ENCODE measurements around the gene SMAP2. TPM values are rescaled to one million over a fixed set of nuclear protein-coding genes. Genes with fewer than 3 reads are reported as not detected.

Gene SMAP2
- polyA plus RNA-seq, 2 of the 4 experiments (the other 2 are of a cell fraction), result 6.4 to 7.7 TPM

- no peak for TF ChIP-seq CHD2 (IDR thresholded peaks at IDR 0.05; ENCODE audit: low read length, partially characterized antibody)
- no peak for TF ChIP-seq JUN (IDR thresholded peaks at IDR 0.05)
- no peak for TF ChIP-seq ESRRA (IDR thresholded peaks at IDR 0.05; ENCODE audit: borderline replicate concordance, low read length)
- TF ChIP-seq, protein P1, sequence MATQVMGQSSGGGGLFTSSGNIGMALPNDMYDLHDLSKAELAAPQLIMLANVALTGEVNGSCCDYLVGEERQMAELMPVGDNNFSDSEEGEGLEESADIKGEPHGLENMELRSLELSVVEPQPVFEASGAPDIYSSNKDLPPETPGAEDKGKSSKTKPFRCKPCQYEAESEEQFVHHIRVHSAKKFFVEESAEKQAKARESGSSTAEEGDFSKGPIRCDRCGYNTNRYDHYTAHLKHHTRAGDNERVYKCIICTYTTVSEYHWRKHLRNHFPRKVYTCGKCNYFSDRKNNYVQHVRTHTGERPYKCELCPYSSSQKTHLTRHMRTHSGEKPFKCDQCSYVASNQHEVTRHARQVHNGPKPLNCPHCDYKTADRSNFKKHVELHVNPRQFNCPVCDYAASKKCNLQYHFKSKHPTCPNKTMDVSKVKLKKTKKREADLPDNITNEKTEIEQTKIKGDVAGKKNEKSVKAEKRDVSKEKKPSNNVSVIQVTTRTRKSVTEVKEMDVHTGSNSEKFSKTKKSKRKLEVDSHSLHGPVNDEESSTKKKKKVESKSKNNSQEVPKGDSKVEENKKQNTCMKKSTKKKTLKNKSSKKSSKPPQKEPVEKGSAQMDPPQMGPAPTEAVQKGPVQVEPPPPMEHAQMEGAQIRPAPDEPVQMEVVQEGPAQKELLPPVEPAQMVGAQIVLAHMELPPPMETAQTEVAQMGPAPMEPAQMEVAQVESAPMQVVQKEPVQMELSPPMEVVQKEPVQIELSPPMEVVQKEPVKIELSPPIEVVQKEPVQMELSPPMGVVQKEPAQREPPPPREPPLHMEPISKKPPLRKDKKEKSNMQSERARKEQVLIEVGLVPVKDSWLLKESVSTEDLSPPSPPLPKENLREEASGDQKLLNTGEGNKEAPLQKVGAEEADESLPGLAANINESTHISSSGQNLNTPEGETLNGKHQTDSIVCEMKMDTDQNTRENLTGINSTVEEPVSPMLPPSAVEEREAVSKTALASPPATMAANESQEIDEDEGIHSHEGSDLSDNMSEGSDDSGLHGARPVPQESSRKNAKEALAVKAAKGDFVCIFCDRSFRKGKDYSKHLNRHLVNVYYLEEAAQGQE (IDR thresholded peaks at IDR 0.05), result no peak
- no peak for TF ChIP-seq MYC (IDR thresholded peaks at IDR 0.05; ENCODE audit: borderline replicate concordance, low read length)
- no peak for TF ChIP-seq PHF8 (IDR thresholded peaks at IDR 0.05; ENCODE audit: borderline replicate concordance, low read depth)
- no peak for TF ChIP-seq KDM1A (IDR thresholded peaks at IDR 0.05; ENCODE audit: low read depth)
Measured at GRCh38 chr1:40393173-40393572, 19.6 kb downstream of the SMAP2 start (continued).

- 90% methylated on average over 3 of the region's 3 CpGs for WGBS (ENCODE audit: missing lambda C conversion rate)
- no peak for FAIRE-seq
- no peak for DNase-seq (ENCODE audit: low read depth in 1 of 2, low spot score in 1 of 2)
- POLR2A ChIA-PET, result no interaction called here
- TF ChIP-seq TFCP2L1 (CRISPR knock-in tag; IDR thresholded peaks at IDR 0.05), result no peak
- TF ChIP-seq CBX8 (IDR thresholded peaks at IDR 0.05), result no peak
- no peak for TF ChIP-seq CTCF (IDR thresholded peaks at IDR 0.05)
- TF ChIP-seq HEYL (CRISPR knock-in tag; IDR thresholded peaks at IDR 0.05), result no peak
- TF ChIP-seq CEBPB (IDR thresholded peaks at IDR 0.05), result no peak
- no peak for TF ChIP-seq RFX5 (IDR thresholded peaks at IDR 0.05)
- no peak for TF ChIP-seq CHD4 (IDR thresholded peaks at IDR 0.05; ENCODE audit: borderline replicate concordance)
- TF ChIP-seq EHMT2 (IDR thresholded peaks at IDR 0.05; ENCODE audit: low read depth), result no peak
- TF ChIP-seq RNF2 (IDR thresholded peaks at IDR 0.05; ENCODE audit: borderline replicate concordance, low read depth), result no peak
- no peak for TF ChIP-seq SREBF2 (IDR thresholded peaks at IDR 0.05)
- TF ChIP-seq RCOR1 (IDR thresholded peaks at IDR 0.05; ENCODE audit: low read depth, low read length), result no peak
- TF ChIP-seq MAX (IDR thresholded peaks at IDR 0.05), result no peak
- no peak for TF ChIP-seq POLR2A (IDR thresholded peaks at IDR 0.05; ENCODE audit: low read length)
- TF ChIP-seq MAZ (IDR thresholded peaks at IDR 0.05; ENCODE audit: borderline replicate concordance, low read depth, low read length), result no peak
- no peak for TF ChIP-seq KDM5A (IDR thresholded peaks at IDR 0.05)
- no peak for TF ChIP-seq ZFP36 (IDR thresholded peaks at IDR 0.05; ENCODE audit: borderline replicate concordance, partially characterized antibody)
- TF ChIP-seq HOXB5 (CRISPR knock-in tag; IDR thresholded peaks at IDR 0.05), result no peak
- TF ChIP-seq ZC3H11A (IDR thresholded peaks at IDR 0.05), result no peak
- no peak for TF ChIP-seq FOSL2 (IDR thresholded peaks at IDR 0.05)
- TF ChIP-seq FOSL2 (CRISPR knock-in tag; IDR thresholded peaks at IDR 0.05), result no peak
- no peak for TF ChIP-seq ELK1 (IDR thresholded peaks at IDR 0.05; ENCODE audit: low read depth, low read length)
- CTCF ChIA-PET, result interaction anchor here (2.2 kb wide), 1 partner anchor 10 kb away, joined by 6 read pairs; no protein-coding TSS in a partner anchor
- no peak overlapping the region for H3K4me2 ChIP-seq
- H3K9me3 ChIP-seq, result no peaks in the 10 kb centered on the region
- no peak overlapping the region for H3K4me3 ChIP-seq
- peaks cover 10% of the 10 kb centered on the region; the same call in 2 of the 3 replicates for H3K4me1 ChIP-seq
- no peak overlapping the region for H3K27ac ChIP-seq
- ATAC-seq, result no peak
Measured at GRCh38 chr1:40394491-40395172, 21.1 kb downstream of the SMAP2 start.

All from A549 (cell line).